NB4 (cell line): ENCODE results near the gene RNF8.

Source experiments
- POLR2A ChIP-seq: IDR thresholded peaks from 2 replicates; pipeline ENCODE4 v1.6.1; 2011; ENCODE audit warnings: mild to moderate bottlenecking; ENCODE audit not compliant: insufficient read length; ENCODE audit errors: extremely low read depth
- TF ChIP-seq, protein P1 (sequence below): IDR thresholded peaks from 2 replicates; pipeline ENCODE4 v1.6.1; 2011; ENCODE audit warnings: low read depth, low read length

DNA sequence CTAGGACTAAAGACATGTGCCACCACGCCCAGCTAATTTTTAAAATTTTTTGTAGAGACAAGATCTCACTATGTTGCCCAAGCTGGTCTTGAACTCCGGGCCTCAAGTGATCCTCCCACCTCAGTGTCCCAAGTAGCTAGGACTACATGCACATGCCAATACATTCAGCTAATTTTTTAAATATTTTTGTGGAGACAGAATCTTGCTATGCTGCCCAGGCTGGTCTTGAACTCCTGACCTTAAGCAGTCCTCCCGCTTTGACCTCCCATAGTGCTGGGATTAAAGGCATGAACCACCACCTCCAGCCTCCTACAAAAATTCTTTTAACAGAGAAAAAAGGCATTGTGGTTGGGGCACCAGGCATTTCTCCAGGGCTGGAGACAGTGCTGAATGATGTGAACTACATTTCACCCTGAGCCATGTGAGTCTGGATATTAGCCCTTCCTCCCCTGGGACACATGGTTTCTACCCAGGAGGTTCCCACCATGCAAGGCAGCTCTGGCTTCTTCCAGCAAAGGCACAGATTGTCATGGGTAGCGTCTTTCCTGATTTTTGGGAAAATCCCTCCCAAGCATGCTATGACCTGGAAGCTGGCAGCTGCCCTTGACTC lies 42.9 kb downstream of the RNF8 start:
- no peak for TF ChIP-seq POLR2A
- TF ChIP-seq, protein P1, sequence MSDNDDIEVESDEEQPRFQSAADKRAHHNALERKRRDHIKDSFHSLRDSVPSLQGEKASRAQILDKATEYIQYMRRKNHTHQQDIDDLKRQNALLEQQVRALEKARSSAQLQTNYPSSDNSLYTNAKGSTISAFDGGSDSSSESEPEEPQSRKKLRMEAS: no peak
